ENCODE measurements around the gene ANKS1B. TPM values are rescaled to one million over a fixed set of nuclear protein-coding genes. Genes with fewer than 3 reads are reported as not detected.

Gene ANKS1B
- total RNA-seq, 1 experiment from 2014 or later = 5.8 TPM

DNA sequence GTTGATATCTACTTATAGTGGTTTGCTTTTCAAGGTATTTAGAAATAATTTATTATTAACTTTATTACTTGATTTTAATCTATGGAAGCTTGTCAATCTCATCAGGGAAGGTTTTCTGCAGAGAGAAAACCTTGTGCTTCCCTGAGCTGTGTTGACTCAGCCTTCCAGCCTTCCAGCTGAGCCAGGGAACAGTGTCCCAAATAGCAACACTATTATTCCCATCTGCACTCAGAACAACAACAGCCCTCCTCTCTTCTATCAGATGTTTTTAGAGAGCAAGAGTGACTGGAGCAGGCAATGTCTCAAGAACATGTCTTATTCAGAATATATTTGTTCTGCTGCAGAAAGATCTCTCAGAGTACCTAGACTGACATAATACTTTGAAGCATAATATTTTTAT is 727.1 kb downstream of the ANKS1B start (continued):
- TF ChIP-seq, protein P1, sequence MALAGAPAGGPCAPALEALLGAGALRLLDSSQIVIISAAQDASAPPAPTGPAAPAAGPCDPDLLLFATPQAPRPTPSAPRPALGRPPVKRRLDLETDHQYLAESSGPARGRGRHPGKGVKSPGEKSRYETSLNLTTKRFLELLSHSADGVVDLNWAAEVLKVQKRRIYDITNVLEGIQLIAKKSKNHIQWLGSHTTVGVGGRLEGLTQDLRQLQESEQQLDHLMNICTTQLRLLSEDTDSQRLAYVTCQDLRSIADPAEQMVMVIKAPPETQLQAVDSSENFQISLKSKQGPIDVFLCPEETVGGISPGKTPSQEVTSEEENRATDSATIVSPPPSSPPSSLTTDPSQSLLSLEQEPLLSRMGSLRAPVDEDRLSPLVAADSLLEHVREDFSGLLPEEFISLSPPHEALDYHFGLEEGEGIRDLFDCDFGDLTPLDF (CRISPR knock-in tag; IDR thresholded peaks at IDR 0.05) = no peak
- TF ChIP-seq CREM (CRISPR knock-in tag; IDR thresholded peaks at IDR 0.05) (no peak), ZNF317 (CRISPR knock-in tag; IDR thresholded peaks at IDR 0.05; ENCODE audit: borderline replicate concordance, low read depth) (no peak)

DNA sequence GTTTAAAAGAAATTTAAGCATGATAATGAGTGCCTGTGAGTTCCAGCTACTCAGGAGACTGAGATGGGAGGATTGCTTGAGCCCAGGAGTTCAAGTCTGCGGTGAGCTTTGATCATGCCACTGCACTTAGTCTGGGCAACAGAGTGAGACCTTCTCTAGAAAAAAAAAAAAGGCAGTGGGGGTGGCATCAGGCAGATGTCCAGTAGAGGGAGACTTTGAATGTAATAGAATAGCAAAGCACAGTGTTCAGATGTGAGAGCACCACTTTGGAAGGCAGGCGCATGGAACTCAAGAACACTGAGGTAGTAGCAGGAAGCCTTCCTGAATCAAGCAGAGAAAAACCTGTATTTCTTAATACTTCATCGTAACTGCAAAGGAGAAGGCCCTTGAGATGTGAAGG is 731.7 kb downstream of the ANKS1B start:
- ATAC-seq (peak; percentile 46), DNase-seq (ENCODE audit: low spot score) (no peak)
- Mint-ChIP-seq H3K9me3 (no peaks in the 10 kb centered on the region), H3K36me3 (no peaks in the 10 kb centered on the region), H3K4me1 (peaks cover 29% of the 10 kb centered on the region), H3K27ac (no peak overlapping the region), H3K27me3 (ENCODE audit: low read depth) (no peaks in the 10 kb centered on the region), H3K4me3 (no peak overlapping the region)
- POLR2A ChIA-PET = no interaction called here
- TF ChIP-seq, protein P2, sequence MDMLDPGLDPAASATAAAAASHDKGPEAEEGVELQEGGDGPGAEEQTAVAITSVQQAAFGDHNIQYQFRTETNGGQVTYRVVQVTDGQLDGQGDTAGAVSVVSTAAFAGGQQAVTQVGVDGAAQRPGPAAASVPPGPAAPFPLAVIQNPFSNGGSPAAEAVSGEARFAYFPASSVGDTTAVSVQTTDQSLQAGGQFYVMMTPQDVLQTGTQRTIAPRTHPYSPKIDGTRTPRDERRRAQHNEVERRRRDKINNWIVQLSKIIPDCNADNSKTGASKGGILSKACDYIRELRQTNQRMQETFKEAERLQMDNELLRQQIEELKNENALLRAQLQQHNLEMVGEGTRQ (CRISPR knock-in tag; IDR thresholded peaks at IDR 0.05) = no peak
- 0 out of 2 replicates have a peak, but pooled peaks have one; percentile 29 for TF ChIP-seq ZNF121 (CRISPR knock-in tag; IDR thresholded peaks at IDR 0.05)
- CTCF ChIA-PET = no interaction called here

DNA sequence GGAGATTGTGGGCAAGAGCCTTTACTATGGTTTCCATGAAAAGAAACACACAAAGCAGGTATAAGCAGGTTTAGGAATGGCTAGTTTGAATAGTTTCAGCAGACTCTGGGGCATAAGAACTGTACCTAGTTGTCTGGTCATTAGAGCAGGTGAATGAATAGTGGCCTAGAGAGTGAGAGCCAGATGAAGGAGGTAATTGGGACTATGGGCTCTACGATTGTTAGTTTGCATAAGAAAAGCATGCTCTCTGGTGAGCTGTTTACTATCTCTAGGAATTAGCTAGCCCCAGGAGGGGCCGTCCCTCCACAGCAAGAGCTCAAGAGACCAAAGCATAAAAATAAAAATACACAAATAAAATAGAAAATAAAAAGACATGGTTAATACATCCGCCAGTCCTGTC is 734.6 kb downstream of the ANKS1B start:
- Mint-ChIP-seq H3K4me3 (peak overlapping the region; percentile 2; the same call in 1 of the 2 replicates), H3K36me3 (no peaks in the 10 kb centered on the region), H3K27ac (peak overlapping the region; percentile 38), H3K27me3 (ENCODE audit: low read depth) (no peaks in the 10 kb centered on the region), H3K9me3 (no peaks in the 10 kb centered on the region), H3K4me1 (peaks cover 29% of the 10 kb centered on the region)
- DNase-seq (ENCODE audit: low spot score) (no peak), ATAC-seq (peak; percentile 90)
- ChIA-PET CTCF (interaction anchor here (1.1 to 1.7 kb wide), 3 partner anchors 9 to 207 kb away, joined by 3 to 5 read pairs (median 4); no protein-coding TSS in a partner anchor), POLR2A (no interaction called here)
- TF ChIP-seq, protein P3, sequence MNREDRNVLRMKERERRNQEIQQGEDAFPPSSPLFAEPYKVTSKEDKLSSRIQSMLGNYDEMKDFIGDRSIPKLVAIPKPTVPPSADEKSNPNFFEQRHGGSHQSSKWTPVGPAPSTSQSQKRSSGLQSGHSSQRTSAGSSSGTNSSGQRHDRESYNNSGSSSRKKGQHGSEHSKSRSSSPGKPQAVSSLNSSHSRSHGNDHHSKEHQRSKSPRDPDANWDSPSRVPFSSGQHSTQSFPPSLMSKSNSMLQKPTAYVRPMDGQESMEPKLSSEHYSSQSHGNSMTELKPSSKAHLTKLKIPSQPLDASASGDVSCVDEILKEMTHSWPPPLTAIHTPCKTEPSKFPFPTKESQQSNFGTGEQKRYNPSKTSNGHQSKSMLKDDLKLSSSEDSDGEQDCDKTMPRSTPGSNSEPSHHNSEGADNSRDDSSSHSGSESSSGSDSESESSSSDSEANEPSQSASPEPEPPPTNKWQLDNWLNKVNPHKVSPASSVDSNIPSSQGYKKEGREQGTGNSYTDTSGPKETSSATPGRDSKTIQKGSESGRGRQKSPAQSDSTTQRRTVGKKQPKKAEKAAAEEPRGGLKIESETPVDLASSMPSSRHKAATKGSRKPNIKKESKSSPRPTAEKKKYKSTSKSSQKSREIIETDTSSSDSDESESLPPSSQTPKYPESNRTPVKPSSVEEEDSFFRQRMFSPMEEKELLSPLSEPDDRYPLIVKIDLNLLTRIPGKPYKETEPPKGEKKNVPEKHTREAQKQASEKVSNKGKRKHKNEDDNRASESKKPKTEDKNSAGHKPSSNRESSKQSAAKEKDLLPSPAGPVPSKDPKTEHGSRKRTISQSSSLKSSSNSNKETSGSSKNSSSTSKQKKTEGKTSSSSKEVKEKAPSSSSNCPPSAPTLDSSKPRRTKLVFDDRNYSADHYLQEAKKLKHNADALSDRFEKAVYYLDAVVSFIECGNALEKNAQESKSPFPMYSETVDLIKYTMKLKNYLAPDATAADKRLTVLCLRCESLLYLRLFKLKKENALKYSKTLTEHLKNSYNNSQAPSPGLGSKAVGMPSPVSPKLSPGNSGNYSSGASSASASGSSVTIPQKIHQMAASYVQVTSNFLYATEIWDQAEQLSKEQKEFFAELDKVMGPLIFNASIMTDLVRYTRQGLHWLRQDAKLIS (CRISPR knock-in tag; IDR thresholded peaks at IDR 0.05; ENCODE audit: borderline replicate concordance) = no peak
- TF ChIP-seq ZNF423 (CRISPR knock-in tag; IDR thresholded peaks at IDR 0.05) = peak; percentile 33; the same call in 1 of the 2 replicates

DNA sequence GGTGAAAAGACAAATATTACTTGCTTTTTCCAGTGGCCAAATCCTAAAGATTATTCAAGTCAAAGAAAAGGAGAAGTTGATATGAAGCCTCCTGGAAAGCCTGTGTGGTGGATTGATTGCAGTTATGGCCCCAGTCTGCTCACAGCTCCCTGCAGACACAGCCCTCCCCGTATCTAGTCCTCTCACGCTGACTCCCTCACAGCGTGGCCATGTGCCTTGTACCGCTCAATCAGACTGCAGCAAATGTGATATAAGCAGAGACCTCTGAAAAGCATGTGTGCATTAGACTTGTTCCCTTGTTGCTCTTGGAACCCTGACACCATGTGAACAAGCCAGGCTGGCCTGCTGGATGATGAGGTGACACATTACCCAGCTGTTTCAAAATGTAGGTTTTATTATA is 735.2 kb downstream of the ANKS1B start:
- TF ChIP-seq FOXP1 (CRISPR knock-in tag; IDR thresholded peaks at IDR 0.05; ENCODE audit: borderline replicate concordance) (no peak), GRHL2 (CRISPR knock-in tag; IDR thresholded peaks at IDR 0.05; ENCODE audit: insufficient replicate concordance, severe bottlenecking) (no peak)
- TF ChIP-seq, protein P4, sequence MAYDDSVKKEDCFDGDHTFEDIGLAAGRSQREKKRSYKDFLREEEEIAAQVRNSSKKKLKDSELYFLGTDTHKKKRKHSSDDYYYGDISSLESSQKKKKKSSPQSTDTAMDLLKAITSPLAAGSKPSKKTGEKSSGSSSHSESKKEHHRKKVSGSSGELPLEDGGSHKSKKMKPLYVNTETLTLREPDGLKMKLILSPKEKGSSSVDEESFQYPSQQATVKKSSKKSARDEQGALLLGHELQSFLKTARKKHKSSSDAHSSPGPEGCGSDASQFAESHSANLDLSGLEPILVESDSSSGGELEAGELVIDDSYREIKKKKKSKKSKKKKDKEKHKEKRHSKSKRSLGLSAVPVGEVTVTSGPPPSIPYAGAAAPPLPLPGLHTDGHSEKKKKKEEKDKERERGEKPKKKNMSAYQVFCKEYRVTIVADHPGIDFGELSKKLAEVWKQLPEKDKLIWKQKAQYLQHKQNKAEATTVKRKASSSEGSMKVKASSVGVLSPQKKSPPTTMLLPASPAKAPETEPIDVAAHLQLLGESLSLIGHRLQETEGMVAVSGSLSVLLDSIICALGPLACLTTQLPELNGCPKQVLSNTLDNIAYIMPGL (CRISPR knock-in tag; IDR thresholded peaks at IDR 0.05) = no peak
- ChIA-PET CTCF (interaction anchor here (1.1 to 1.7 kb wide), 3 partner anchors 10 to 206 kb away, joined by 3 to 5 read pairs (median 4); no protein-coding TSS in a partner anchor), POLR2A (no interaction called here)
- Mint-ChIP-seq H3K36me3 (no peaks in the 10 kb centered on the region), H3K27me3 (ENCODE audit: low read depth) (no peaks in the 10 kb centered on the region), H3K9me3 (no peaks in the 10 kb centered on the region), H3K4me1 (peaks cover 29% of the 10 kb centered on the region), H3K27ac (peak overlapping the region; percentile 38), H3K4me3 (peak overlapping the region; percentile 2; the same call in 1 of the 2 replicates)
- ATAC-seq = peak; percentile 21; the same call in 1 of the 2 replicates
- DNase-seq (ENCODE audit: low spot score) = no peak
